Activated CD4-positive, alpha-beta T cell treated with anti-CD3 and anti-CD28 coated beads for 24 hours (primary cell): ENCODE measurements around the gene MAJIN.
"Not testable (repeated sequence)": the region's sequence is repeated elsewhere in the genome, so short reads cannot be mapped to it uniquely, and the experiment has no call there.

Experiments
- DNase-seq, 2 donors: peaks; one replicate each; pipeline ENCODE4 v3.0.0-alpha.2; 2020; ENCODE audit warnings: low read depth in 2 of 2

MAJIN gene

GRCh38 chr11:64971421-64972233 is at the start of gene MAJIN:
MAJIN (minus strand) TSS chr11:64972108; CDS start chr11:64959405, 12,703 bp downstream.
- peak; percentile 82 to 91 for DNase-seq

- no peak for DNase-seq
Observed at GRCh38 chr11:65021509-65021908, 49.6 kb upstream of the MAJIN start.

- DNase-seq: no peak
Observed at GRCh38 chr11:65021003-65021402, 49.1 kb upstream of the MAJIN start.

- no peak for DNase-seq
Observed at GRCh38 chr11:65019824-65020223, 47.9 kb upstream of the MAJIN start.

GRCh38 chr11:65017937-65018336 is 46.0 kb upstream of the MAJIN start:
- DNase-seq: no peak

- DNase-seq: no peak
Observed at GRCh38 chr11:65016705-65017104, 44.8 kb upstream of the MAJIN start.

GRCh38 chr11:65014726-65015227 is 42.9 kb upstream of the MAJIN start:
- DNase-seq: peak in 1 of 2 donors; percentile 13

- peak; percentile 73 to 77 for DNase-seq
Observed at GRCh38 chr11:65013888-65014725, 42.2 kb upstream of the MAJIN start, which contains the start of gene ARL2. ARL2 (plus strand) TSS chr11:65014160; CDS start chr11:65014208, 48 bp downstream.

GRCh38 chr11:65013130-65013887 is 41.4 kb upstream of the MAJIN start:
- peak; percentile 83 to 91 for DNase-seq

GRCh38 chr11:65008873-65009272 is 37.0 kb upstream of the MAJIN start:
- DNase-seq: no peak

- DNase-seq: no peak
Observed at GRCh38 chr11:65008016-65008415, 36.1 kb upstream of the MAJIN start.

- not testable (repeated sequence) for DNase-seq
Observed at GRCh38 chr11:65003968-65004367, 32.1 kb upstream of the MAJIN start.

GRCh38 chr11:65003282-65003681 is 31.4 kb upstream of the MAJIN start:
- no peak for DNase-seq

- DNase-seq: no peak
Observed at GRCh38 chr11:65002706-65003105, 30.8 kb upstream of the MAJIN start.

- DNase-seq: no peak
Observed at GRCh38 chr11:64999478-64999877, 27.6 kb upstream of the MAJIN start.

GRCh38 chr11:64998690-64999431 is 27.0 kb upstream of the MAJIN start:
- no peak for DNase-seq

GRCh38 chr11:64998141-64998540 is 26.2 kb upstream of the MAJIN start:
- no peak for DNase-seq

- DNase-seq: no peak
Observed at GRCh38 chr11:64996710-64997380, 24.9 kb upstream of the MAJIN start, which contains the start of gene BATF2. BATF2 (minus strand) TSS chr11:64996971; CDS start chr11:64996914, 57 bp downstream.

- no peak for DNase-seq
Observed at GRCh38 chr11:64996327-64996709, 24.4 kb upstream of the MAJIN start.

GRCh38 chr11:64994318-64994717 is 22.4 kb upstream of the MAJIN start:
- no peak for DNase-seq
